GM20000 (cell line): ENCODE results near the gene DDR1.

Source experiments
- DNase-seq: peaks from one replicate; pipeline ENCODE4 v3.0.0; 2012; ENCODE audit warnings: low spot score
- CTCF ChIP-seq: IDR thresholded peaks from 2 replicates; pipeline ENCODE4 v1.5.1; 2012; ENCODE audit warnings: mild to moderate bottlenecking, control low read depth; ENCODE audit errors: extremely low read depth, missing control alignments

Gene DDR1

GRCh38 chr6:30883685-30884520 lies at the start of gene DDR1:
TSS of gene DDR1 (plus strand) at chr6:30884519. CDS start at chr6:30888730, 4,211 bp downstream.
- DNase-seq, result peak; percentile 92

GRCh38 chr6:30834646-30835045 lies 49.7 kb upstream of the DDR1 start:
- DNase-seq, result no peak
- no peak for TF ChIP-seq CTCF

More at GRCh38 chr6:30883685-30884520, at the start of gene DDR1:
- no peak for TF ChIP-seq CTCF

GRCh38 chr6:30835576-30835975 lies 48.7 kb upstream of the DDR1 start:
- TF ChIP-seq CTCF, result no peak
- DNase-seq, result no peak

GRCh38 chr6:30836431-30836866 lies 47.9 kb upstream of the DDR1 start:
- no peak for TF ChIP-seq CTCF
- DNase-seq, result no peak

- DNase-seq, result no peak
- TF ChIP-seq CTCF, result no peak
These were observed 47.4 kb upstream of the DDR1 start for GRCh38 chr6:30836957-30837356.

- DNase-seq, result no peak
- no peak for TF ChIP-seq CTCF
These were observed 46.9 kb upstream of the DDR1 start for GRCh38 chr6:30837432-30837831.

- no peak for TF ChIP-seq CTCF
- DNase-seq, result no peak
These were observed 46.4 kb upstream of the DDR1 start for GRCh38 chr6:30837870-30838269.
